Inflammatory macrophage treated with lipopolysaccharide for 1 hour (primary cell): ENCODE measurements around the gene NAV2.

Experiments
- DNase-seq, 2 donors: peaks; one replicate each; pipeline ENCODE4 v3.0.0-alpha.2; 2020 to 2022

NAV2 gene

GRCh38 chr11:19683862-19684491 is 28.7 kb upstream of the NAV2 start:
- DNase-seq: no peak

GRCh38 chr11:19686234-19686633 is 26.4 kb upstream of the NAV2 start:
- no peak for DNase-seq

DNA sequence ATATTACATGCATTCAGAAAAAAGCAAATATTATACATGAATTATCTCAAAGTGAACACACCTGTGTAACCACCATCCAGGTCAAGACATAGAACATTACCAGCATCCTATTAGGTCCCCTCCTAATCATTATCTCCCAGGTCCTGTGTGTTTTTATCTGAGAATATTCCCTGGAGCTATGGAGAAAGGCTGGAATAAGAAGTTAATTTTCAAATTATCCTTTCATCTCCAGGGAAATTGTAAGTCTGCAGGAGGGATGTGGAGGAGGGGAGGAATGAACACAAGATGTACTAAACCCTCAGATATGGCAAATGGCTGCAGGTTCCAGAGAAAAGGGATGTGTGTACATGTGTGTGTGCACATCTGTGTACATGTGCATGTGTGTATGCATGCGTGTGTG is 25.2 kb upstream of the NAV2 start:
- DNase-seq: no peak

GRCh38 chr11:19689281-19690000 is 23.2 kb upstream of the NAV2 start:
- no peak for DNase-seq

GRCh38 chr11:19690885-19691284 is 21.8 kb upstream of the NAV2 start:
- DNase-seq: no peak

GRCh38 chr11:19691815-19692500 is 20.7 kb upstream of the NAV2 start:
- DNase-seq: no peak

GRCh38 chr11:19693146-19693545 is 19.5 kb upstream of the NAV2 start:
- no peak for DNase-seq

DNA sequence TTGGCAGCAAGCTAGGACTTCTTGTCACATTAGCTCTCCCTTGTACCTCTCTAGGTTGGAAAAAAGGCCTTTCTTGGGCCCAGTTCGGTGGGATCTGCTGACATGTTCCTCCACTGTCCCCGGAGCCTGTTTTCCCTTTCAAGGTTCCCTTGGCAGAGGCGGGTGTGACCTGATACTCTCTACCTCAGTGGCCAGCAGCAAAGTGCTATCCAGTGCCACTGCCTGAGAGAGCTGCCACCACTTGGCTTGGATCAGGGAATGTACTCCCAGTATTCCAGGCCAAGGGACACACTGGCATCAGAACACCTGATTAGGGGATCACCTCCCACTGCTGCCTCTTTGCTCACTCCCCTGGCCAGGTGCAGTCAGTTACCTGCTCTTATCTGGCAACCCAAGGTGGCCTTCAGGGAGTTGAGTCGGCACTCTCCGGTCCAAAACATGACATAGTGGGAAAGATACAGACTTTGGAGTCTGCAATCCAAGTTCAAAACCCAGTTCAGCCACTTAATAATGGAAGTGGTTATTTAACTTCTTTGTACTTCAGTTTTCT is 17.8 kb upstream of the NAV2 start:
- DNase-seq: no peak

DNA sequence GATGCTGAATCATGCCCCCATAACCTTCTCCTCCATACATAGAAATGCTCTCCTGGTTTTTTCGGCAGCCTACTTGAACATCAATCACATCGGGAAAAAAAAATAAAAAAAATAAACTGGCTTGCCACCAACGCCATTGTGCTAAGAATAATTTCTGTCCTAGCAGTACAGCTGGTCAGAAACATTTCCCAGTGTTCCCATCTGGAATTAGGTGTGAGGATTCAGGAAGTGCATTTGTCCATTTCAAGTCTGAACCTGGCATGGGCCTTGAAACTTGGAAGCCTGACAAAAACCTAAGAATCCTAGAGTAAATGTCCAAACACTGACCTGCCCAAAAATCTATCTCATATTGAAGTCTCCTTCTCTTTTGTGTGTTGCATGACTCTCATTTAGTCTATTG is 16.6 kb upstream of the NAV2 start:
- DNase-seq: no peak

DNA sequence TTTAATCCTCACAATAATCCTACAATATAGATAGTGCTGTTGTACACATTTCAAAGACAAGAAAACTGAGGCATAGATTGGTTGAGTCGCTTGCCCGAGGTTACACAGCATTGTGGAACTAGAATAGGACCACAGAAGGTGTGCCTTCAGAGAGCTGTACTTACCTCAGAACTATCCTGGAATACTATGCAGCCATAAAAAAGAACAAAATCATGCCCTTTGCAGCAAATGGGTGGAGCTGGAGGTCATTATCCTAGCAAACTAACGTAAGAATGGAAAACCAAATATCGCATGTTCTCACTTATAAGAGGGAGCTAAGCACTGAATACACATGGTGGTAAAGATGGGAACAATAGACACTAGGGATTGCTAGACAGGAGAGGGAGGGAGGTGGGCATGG is 15.7 kb upstream of the NAV2 start:
- DNase-seq: no peak

DNA sequence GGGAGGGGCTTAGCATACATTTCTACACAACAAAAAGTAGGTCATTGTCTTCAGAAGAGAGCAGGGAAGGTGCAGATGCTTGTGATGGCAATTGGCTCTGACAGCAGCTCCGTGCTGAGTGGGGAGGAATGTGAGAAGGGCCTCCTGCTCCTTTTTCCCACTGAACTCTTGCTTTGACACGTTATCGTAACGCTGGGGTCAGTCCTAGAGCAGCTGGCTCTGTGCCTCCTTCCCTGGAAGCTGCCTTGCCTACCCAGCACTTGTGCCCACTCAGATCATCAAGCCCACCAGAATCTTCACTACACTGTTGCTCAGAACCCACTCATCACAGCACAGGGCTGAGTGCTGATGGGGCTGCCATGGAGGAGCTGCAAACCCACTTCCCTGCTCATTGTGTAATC is 14.9 kb upstream of the NAV2 start:
- DNase-seq: no peak

- DNase-seq: no peak
Observed at GRCh38 chr11:19698493-19699292, 13.9 kb upstream of the NAV2 start.

- DNase-seq: no peak
Observed at GRCh38 chr11:19701421-19701820, 11.2 kb upstream of the NAV2 start.

DNA sequence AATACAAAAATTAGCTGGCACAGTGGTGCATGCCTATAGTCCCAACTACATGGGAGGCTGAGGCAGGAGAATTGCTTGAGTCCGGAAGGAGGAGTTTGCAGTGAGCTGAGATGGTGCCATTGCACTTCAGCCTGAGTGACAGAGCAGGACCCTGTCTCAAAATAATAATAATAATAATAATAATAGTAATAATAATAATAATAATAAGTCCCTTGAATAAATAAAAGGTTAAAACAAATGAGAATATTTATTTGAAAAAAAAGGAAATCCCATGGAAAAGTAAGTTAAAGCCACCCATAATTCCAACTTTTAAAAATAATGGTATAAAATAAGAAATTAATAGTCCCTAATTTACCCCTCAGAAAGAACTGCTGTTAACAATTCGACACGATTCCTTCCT is 10.0 kb upstream of the NAV2 start:
- no peak for DNase-seq

DNA sequence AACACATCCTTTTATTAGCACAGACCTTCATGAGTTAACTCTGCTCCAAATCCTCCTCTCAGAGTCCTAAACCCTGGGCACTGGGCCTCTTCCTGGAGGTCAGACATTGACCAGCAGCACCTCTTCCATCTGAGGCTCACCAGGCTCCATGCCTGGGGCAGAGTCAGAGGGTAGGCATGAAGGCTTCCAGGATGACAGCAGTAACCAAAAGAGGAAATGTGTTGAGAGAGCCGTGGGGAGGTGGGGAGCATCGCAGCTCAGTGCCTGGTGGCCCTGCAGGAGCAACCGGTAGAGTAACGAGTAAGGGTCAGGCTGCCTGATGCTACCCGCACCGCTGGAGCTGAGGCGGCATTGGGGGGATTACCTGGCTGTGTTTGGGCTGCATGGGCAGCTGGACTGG is 9.4 kb upstream of the NAV2 start:
- no peak for DNase-seq

- no peak for DNase-seq
Observed at GRCh38 chr11:19704213-19704612, 8.4 kb upstream of the NAV2 start.

DNA sequence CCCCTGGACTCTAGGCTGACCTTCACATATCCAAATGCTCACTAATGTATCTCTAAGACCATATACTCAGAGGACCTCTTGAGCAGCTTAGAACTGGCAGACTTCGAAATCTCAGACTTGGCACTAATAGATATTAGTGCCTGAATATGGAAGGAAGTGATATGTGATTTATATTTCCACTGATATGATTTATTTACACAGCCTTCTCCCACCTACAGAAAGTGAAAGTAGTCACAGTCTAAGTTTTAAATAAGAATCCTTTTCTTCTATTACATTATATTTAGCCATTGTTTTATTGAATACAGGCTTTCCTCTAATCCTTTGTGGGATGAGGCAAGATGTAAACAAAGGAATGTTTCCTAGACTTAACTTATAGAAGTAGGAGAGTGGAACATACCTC is 6.7 kb upstream of the NAV2 start:
- no peak for DNase-seq

DNA sequence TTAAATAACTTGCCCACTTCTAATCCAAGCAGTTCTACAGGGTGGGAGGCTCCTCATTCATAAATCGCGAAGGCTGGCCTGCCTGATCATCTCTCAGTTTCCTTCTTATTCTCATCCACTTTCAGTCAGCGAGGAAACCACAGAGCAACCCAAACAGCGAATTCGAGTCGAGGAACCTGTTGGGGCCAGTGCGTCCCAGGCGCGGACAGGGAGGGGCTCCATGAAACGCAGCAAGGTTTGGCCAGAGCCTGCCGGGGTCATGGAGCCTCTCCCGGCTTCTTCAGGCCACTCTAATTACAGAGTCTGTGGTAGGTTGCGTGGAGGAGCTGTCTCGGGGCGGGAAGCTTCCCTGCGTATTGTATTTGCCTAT is 741 bp upstream of the NAV2 start:
- DNase-seq: no peak

DNA sequence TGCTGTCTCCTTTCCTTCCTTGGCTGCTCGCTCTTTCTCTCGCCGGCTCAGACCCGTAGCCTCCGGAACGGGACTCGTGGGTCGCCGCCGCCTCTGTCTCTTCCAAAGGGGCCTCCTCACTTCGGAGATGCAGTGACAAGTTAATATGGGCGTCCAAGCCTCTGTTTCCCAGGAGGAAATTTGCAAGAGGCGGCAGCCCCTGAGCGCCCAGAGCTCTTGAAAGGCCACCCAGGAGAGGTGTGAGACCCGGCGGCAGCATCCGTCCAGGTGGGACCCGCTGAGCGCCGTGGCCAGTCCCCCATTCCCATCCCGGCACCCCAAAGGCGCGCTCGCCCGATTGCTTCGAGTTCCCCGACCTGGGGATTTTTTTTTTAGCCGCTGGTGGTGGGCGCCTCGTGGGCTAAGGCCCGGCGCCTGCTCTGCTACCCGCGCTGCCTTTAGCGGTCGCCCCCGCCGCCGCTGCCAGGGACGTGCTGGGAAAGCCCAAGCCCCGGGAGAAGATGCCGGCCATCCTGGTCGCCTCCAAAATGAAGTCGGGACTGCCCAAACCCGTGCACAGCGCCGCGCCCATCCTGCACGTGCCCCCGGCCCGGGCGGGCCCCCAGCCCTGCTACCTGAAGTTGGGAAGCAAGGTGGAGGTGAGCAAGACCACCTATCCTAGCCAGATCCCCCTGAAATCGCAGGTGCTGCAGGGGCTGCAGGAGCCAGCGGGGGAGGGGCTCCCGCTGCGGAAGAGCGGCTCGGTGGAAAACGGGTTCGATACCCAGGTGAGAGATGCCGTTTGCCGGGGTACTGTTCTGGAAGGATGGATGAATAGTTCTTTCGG is 772 bp downstream of the NAV2 start:
- peak in 1 of 2 donors; percentile 25 for DNase-seq

DNA sequence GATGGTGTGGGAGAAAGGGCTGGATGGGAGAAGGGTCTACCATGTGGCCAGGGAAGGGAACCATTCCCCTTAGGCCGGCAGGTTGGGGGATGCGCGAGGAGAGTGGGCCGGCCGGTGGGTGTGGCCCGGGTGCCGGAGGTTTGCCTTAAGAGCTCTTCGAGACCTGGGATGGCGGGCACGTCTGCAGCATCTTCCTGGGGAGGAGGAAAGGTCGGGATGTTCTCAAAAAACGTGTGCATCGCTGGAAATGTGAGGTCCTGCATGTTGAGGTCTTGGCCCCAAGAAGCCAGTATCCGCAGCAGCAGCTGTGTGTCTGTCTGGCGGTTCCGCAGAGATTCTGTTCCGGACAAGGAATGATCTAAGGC is 1.4 kb downstream of the NAV2 start:
- no peak for DNase-seq

GRCh38 chr11:19714387-19715363 is 2.0 kb downstream of the NAV2 start:
- DNase-seq: peak; percentile 8 to 52
